ENCODE data around the gene AOC3. TPM values are rescaled to one million over a fixed set of nuclear protein-coding genes. Genes with fewer than 3 reads are reported as not detected.
A peak's percentile ranks its signal among the peaks of the same experiment; 100 is the strongest.
"Not testable (repeated sequence)": the region's sequence is repeated elsewhere in the genome, so short reads cannot be mapped to it uniquely, and the experiment has no call there.

The AOC3 gene
- total RNA-seq, 2 donors from 2014 or later: 20.7 to 57.7 TPM

DNA sequence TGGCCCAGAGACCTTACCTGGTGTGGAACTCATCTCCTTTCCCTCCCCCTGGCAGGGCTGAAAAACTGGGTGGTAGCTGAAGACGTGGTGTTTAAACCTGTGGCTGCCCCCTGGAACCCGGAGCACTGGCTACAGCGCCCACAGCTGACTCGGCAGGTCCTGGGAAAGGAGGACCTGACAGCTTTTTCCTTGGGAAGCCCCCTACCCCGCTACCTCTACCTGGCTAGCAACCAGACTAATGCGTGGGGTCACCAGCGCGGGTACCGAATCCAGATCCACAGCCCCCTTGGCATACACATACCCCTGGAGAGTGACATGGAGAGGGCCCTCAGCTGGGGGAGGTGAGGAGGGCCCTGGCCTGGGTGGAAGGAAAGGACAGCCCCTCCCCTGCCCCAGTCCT, 2.0 kb upstream of the AOC3 start:
- no peak overlapping the region for H3K4me3 ChIP-seq
- intact Hi-C loops (cut with DNase I): loop anchor here (5.0 kb wide), 1 partner anchor 148 kb away; the partner anchor contains the start of gene RPL27
- H3K4me1 ChIP-seq (replicated peaks): no peaks in the 10 kb centered on the region
- H3K27me3 ChIP-seq (replicated peaks; ENCODE audit: insufficient read depth): no peaks in the 10 kb centered on the region
- DNase-seq (ENCODE audit: low spot score): no peak
- WGBS: 81% methylated on average over 9 of the region's 9 CpGs
- no peak for TF ChIP-seq POLR2A (IDR thresholded peaks at IDR 0.05)
- TF ChIP-seq, protein P1, sequence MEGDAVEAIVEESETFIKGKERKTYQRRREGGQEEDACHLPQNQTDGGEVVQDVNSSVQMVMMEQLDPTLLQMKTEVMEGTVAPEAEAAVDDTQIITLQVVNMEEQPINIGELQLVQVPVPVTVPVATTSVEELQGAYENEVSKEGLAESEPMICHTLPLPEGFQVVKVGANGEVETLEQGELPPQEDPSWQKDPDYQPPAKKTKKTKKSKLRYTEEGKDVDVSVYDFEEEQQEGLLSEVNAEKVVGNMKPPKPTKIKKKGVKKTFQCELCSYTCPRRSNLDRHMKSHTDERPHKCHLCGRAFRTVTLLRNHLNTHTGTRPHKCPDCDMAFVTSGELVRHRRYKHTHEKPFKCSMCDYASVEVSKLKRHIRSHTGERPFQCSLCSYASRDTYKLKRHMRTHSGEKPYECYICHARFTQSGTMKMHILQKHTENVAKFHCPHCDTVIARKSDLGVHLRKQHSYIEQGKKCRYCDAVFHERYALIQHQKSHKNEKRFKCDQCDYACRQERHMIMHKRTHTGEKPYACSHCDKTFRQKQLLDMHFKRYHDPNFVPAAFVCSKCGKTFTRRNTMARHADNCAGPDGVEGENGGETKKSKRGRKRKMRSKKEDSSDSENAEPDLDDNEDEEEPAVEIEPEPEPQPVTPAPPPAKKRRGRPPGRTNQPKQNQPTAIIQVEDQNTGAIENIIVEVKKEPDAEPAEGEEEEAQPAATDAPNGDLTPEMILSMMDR (IDR thresholded peaks at IDR 0.05): no peak
- no peak for TF ChIP-seq POLR2AphosphoS5 (IDR thresholded peaks at IDR 0.05)
- no peak overlapping the region for H3K27ac ChIP-seq
- H3K9me3 ChIP-seq: no peaks in the 10 kb centered on the region
- H3K36me3 ChIP-seq: no peaks in the 10 kb centered on the region

- Histone ChIP-seq H3K27me3 (replicated peaks; ENCODE audit: insufficient read depth) (no peaks in the 10 kb centered on the region), H3K9me3 (no peaks in the 10 kb centered on the region), H3K4me3 (no peak overlapping the region), H3K4me1 (replicated peaks) (no peaks in the 10 kb centered on the region), H3K27ac (no peak overlapping the region), H3K36me3 (no peaks in the 10 kb centered on the region)
- intact Hi-C loops (cut with DNase I): loop anchor here (5.0 kb wide), 1 partner anchor 148 kb away; the partner anchor contains the start of gene RPL27
- TF ChIP-seq POLR2AphosphoS5 (IDR thresholded peaks at IDR 0.05) (no peak), POLR2A (IDR thresholded peaks at IDR 0.05) (no peak)
- TF ChIP-seq, protein P1 (IDR thresholded peaks at IDR 0.05): no peak
- 61% methylated on average over 8 of the region's 8 CpGs for WGBS
- DNase-seq (ENCODE audit: low spot score): no peak
Observed at GRCh38 chr17:42849451-42850181, 1.4 kb upstream of the AOC3 start.

DNA sequence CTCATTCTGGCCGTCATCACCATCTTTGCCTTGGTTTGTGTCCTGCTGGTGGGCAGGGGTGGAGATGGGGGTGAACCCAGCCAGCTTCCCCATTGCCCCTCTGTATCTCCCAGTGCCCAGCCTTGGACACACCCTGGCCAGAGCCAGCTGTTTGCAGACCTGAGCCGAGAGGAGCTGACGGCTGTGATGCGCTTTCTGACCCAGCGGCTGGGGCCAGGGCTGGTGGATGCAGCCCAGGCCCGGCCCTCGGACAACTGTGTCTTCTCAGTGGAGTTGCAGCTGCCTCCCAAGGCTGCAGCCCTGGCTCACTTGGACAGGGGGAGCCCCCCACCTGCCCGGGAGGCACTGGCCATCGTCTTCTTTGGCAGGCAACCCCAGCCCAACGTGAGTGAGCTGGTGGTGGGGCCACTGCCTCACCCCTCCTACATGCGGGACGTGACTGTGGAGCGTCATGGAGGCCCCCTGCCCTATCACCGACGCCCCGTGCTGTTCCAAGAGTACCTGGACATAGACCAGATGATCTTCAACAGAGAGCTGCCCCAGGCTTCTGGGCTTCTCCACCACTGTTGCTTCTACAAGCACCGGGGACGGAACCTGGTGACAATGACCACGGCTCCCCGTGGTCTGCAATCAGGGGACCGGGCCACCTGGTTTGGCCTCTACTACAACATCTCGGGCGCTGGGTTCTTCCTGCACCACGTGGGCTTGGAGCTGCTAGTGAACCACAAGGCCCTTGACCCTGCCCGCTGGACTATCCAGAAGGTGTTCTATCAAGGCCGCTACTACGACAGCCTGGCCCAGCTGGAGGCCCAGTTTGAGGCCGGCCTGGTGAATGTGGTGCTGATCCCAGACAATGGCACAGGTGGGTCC, 607 bp downstream of the AOC3 start:
- intact Hi-C loops (cut with DNase I); DNase-seq (ENCODE audit: low spot score); H3K4me1 ChIP-seq (replicated peaks); H3K9me3 ChIP-seq; H3K27me3 ChIP-seq (replicated peaks; ENCODE audit: insufficient read depth); H3K36me3 ChIP-seq: not testable (repeated sequence)
- 80% methylated on average over 19 of the region's 28 CpGs for WGBS
- H3K4me3 ChIP-seq: peak overlapping the region; percentile 21 to 24
- H3K27ac ChIP-seq: peak overlapping the region; percentile 51 to 56

DNA sequence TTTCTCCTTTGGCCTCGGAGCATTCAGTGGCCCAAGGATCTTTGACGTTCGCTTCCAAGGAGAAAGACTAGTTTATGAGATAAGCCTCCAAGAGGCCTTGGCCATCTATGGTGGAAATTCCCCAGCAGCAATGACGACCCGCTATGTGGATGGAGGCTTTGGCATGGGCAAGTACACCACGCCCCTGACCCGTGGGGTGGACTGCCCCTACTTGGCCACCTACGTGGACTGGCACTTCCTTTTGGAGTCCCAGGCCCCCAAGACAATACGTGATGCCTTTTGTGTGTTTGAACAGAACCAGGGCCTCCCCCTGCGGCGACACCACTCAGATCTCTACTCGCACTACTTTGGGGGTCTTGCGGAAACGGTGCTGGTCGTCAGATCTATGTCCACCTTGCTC, 1.4 kb downstream of the AOC3 start:
- TF ChIP-seq POLR2A (IDR thresholded peaks at IDR 0.05): no peak
- TF ChIP-seq POLR2AphosphoS5 (IDR thresholded peaks at IDR 0.05): no peak
- TF ChIP-seq, protein P1 (IDR thresholded peaks at IDR 0.05): no peak
- peak overlapping the region; percentile 21 to 24 for H3K4me3 ChIP-seq
- no peak for DNase-seq (ENCODE audit: low spot score)
- H3K27ac ChIP-seq: peak overlapping the region; percentile 50 to 51
- H3K4me1 ChIP-seq (replicated peaks): no peaks in the 10 kb centered on the region
- intact Hi-C loops (cut with DNase I): no loop called here
- 81% methylated on average over 15 of the region's 15 CpGs for WGBS
- no peaks in the 10 kb centered on the region for H3K9me3 ChIP-seq
- H3K27me3 ChIP-seq (replicated peaks; ENCODE audit: insufficient read depth): no peaks in the 10 kb centered on the region
- no peaks in the 10 kb centered on the region for H3K36me3 ChIP-seq

GRCh38 chr17:42853004-42853403, 2.0 kb downstream of the AOC3 start:
- Histone ChIP-seq H3K27me3 (replicated peaks; ENCODE audit: insufficient read depth) (no peaks in the 10 kb centered on the region), H3K4me1 (replicated peaks) (no peaks in the 10 kb centered on the region), H3K4me3 (peak overlapping the region; percentile 21 to 24), H3K27ac (peak overlapping the region; percentile 50 to 51), H3K36me3 (no peaks in the 10 kb centered on the region), H3K9me3 (no peaks in the 10 kb centered on the region)
- DNase-seq (ENCODE audit: low spot score): no peak
- TF ChIP-seq, protein P1 (IDR thresholded peaks at IDR 0.05): no peak
- TF ChIP-seq POLR2AphosphoS5 (IDR thresholded peaks at IDR 0.05) (peak; percentile 10), POLR2A (IDR thresholded peaks at IDR 0.05) (no peak)
- 69% methylated on average over 4 of the region's 4 CpGs for WGBS
- intact Hi-C loops (cut with DNase I): no loop called here
